Measurements from ENCODE around the gene ITGB1BP1. TPM values are rescaled to one million over a fixed set of nuclear protein-coding genes. Genes with fewer than 3 reads are reported as not detected.

The ITGB1BP1 gene
- total and polyA plus RNA-seq, 5 experiments from 2014 or later: 60.2 to 136 (median 122) TPM

DNA sequence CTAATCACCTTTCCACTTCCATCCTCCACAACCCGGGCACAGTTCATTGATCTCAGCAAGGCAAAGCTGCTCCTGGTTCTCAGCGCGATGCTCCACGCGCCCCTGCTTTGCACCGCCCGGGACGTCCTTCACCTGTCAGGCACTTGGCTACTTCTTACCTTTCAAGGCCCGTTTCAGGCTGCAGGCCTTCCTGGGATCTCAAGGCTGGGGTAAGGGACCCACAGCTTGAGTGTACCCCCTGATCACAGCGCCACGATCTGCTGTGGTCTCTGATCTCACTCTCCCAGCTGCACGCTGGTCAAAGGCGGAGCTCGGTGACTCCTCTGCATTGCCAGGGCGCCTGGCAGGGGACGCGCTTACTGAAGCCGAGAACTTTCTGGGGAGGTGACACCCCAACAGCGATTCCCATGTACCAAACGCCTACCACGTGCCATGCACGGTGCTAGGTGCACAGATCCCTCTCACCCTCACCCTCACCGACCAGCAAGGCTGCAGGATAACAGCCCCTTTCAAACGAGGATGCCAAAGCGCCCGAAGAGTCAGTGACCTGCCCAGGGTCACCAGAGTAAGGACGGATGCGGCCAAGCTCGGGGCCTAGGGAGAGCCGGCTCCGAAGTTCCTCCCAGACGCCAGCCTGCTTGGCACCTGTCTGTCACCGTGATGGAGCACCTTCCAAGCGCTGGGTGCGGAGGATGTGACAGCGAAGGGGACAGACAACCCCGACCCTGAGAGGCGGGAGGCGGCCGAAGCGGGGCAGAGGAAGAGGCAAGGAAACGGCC, 818 bp downstream of the ITGB1BP1 start:
- peak overlapping the region in 9 of 10 donors; percentile 72 to 99 (median 93) for H3K27ac Mint-ChIP-seq
- H3K4me3 Mint-ChIP-seq: peak overlapping the region in 5 of 10 donors; percentile 91 to 93 (median 93)
- peak in 9 of 10 donors; percentile 16 to 67 (median 32) for DNase-seq
- no peaks in the 10 kb centered on the region for H3K27me3 Mint-ChIP-seq
- POLR2A ChIA-PET: interaction anchor here (0.5 to 2.0 kb wide), 6 partner anchors 51 to 208 kb away, joined by 3 to 18 read pairs (median 10); partner anchors contain the start of genes ADAM17 and YWHAQ
- H3K4me1 Mint-ChIP-seq: peaks cover 26 to 45% (median 34%) of the 10 kb centered on the region in 4 donors
- no peaks in the 10 kb centered on the region for H3K9me3 Mint-ChIP-seq
- peaks cover 0 to 19% (median 2%) of the 10 kb centered on the region in 3 donors for H3K36me3 Mint-ChIP-seq
- peak; percentile 15 to 23 for ATAC-seq

GRCh38 chr2:9420495-9420894, 2.8 kb downstream of the ITGB1BP1 start:
- H3K36me3 Mint-ChIP-seq: peaks cover 0 to 32% (median 2%) of the 10 kb centered on the region in 3 donors
- peaks cover 31 to 59% (median 46%) of the 10 kb centered on the region in 4 donors for H3K4me1 Mint-ChIP-seq

DNA sequence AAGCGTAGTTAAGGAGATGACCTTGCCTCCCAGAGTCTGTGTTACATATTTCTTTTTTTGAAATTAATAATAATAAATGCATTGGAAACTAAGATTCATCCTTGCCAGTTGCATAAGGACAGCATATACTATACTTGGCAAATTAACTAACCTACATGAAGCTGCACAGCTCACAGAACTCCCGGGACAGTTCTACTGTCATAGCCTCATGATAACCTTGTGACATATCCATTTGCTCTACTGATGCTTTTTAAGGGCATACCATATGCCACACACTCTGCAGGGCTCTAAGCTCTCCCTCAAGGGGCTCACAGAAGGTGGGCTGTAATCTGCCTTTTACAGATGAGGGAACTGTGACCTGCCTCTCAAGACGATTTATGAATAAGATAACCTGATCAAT, 3.8 kb downstream of the ITGB1BP1 start:
- ATAC-seq (no peak), DNase-seq (no peak)
- no peaks in the 10 kb centered on the region for H3K9me3 Mint-ChIP-seq
- H3K4me3 Mint-ChIP-seq: no peak overlapping the region
- peaks cover 0 to 32% (median 2%) of the 10 kb centered on the region in 3 donors for H3K36me3 Mint-ChIP-seq
- POLR2A ChIA-PET: no interaction called here
- peaks cover 31 to 66% (median 47%) of the 10 kb centered on the region in 4 donors for H3K4me1 Mint-ChIP-seq
- H3K27ac Mint-ChIP-seq: no peak overlapping the region
- H3K27me3 Mint-ChIP-seq: no peaks in the 10 kb centered on the region

More at GRCh38 chr2:9420495-9420894, 2.8 kb downstream of the ITGB1BP1 start:
- H3K4me3 Mint-ChIP-seq: peak overlapping the region in 6 of 10 donors; percentile 7 to 69 (median 35)
- ATAC-seq: no peak
- peak overlapping the region in 3 of 10 donors; percentile 9 to 76 (median 54) for H3K27ac Mint-ChIP-seq
- no peak for DNase-seq
- POLR2A ChIA-PET: no interaction called here
- no peaks in the 10 kb centered on the region for H3K27me3 Mint-ChIP-seq
- H3K9me3 Mint-ChIP-seq: no peaks in the 10 kb centered on the region

GRCh38 chr2:9418746-9419145, 4.6 kb downstream of the ITGB1BP1 start:
- Mint-ChIP-seq H3K27ac (no peak overlapping the region), H3K9me3 (no peaks in the 10 kb centered on the region), H3K4me3 (no peak overlapping the region), H3K4me1 (peaks cover 29 to 69% (median 52%) of the 10 kb centered on the region in 4 donors), H3K36me3 (peaks cover 0 to 35% (median 2%) of the 10 kb centered on the region in 3 donors), H3K27me3 (no peaks in the 10 kb centered on the region)
- ATAC-seq: no peak
- no peak for DNase-seq
- POLR2A ChIA-PET: no interaction called here

DNA sequence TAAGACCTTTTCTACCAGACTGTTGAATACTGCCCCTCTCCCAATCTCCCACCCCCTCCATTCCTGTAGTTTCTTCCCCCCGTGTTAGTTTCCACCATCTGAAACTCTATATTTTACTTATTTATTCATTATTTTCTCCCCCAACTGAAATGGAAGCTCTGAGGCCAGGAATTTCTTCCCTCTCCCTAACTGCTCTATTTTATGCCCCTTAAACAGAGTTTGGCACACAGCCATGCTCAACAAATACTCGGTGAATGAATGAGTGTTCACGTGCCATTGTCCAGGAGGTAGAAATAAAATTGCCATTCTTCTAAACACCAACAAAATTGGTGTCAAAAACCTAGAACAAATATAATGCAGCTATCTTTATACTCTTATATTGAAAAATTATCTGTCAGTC, 5.6 kb downstream of the ITGB1BP1 start:
- POLR2A ChIA-PET: no interaction called here
- Mint-ChIP-seq H3K9me3 (no peaks in the 10 kb centered on the region), H3K27me3 (no peaks in the 10 kb centered on the region), H3K27ac (no peak overlapping the region), H3K4me3 (no peak overlapping the region), H3K4me1 (peaks cover 26 to 67% (median 52%) of the 10 kb centered on the region in 4 donors), H3K36me3 (peaks cover 0 to 39% (median 2%) of the 10 kb centered on the region in 3 donors)
- no peak for ATAC-seq
- DNase-seq: no peak

DNA sequence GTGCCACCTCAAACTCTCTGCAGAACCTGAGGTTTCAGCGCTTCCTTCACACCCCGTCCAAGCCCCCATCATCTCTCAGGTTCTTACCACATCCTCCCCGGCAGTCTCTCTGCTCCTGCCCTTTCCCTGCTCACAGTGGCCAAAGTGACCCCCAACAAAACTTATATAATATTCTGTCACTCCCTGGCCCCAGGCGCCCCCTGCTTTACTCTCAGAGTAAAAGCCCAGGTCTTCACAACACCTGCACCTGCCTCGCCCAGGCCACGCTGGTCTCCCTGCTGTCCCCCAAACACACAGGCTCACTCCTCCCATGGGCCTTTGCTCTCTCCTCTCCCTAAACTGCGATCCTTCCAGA, 6.4 kb downstream of the ITGB1BP1 start:
- H3K27ac Mint-ChIP-seq: peak overlapping the region in 3 of 10 donors; percentile 16 to 56 (median 31)
- H3K9me3 Mint-ChIP-seq: no peaks in the 10 kb centered on the region
- no peaks in the 10 kb centered on the region for H3K27me3 Mint-ChIP-seq
- no peak overlapping the region for H3K4me3 Mint-ChIP-seq
- H3K36me3 Mint-ChIP-seq: peaks cover 0 to 45% (median 5%) of the 10 kb centered on the region in 3 donors
- H3K4me1 Mint-ChIP-seq: peaks cover 20 to 59% (median 44%) of the 10 kb centered on the region in 4 donors
- ATAC-seq: no peak
- DNase-seq: no peak
- POLR2A ChIA-PET: no interaction called here

- Mint-ChIP-seq H3K4me1 (peaks cover 16 to 55% (median 39%) of the 10 kb centered on the region in 4 donors), H3K27me3 (no peaks in the 10 kb centered on the region), H3K4me3 (no peak overlapping the region), H3K9me3 (no peaks in the 10 kb centered on the region), H3K27ac (peak overlapping the region in 4 of 10 donors; percentile 14 to 56 (median 44)), H3K36me3 (peaks cover 0 to 48% (median 6%) of the 10 kb centered on the region in 3 donors)
- DNase-seq (no peak), ATAC-seq (no peak)
- POLR2A ChIA-PET: no interaction called here
Observed at GRCh38 chr2:9416267-9416961, 6.9 kb downstream of the ITGB1BP1 start.

- H3K36me3 Mint-ChIP-seq: peaks cover 0 to 54% (median 9%) of the 10 kb centered on the region in 3 donors
- DNase-seq (no peak), ATAC-seq (no peak)
- H3K9me3 Mint-ChIP-seq: no peaks in the 10 kb centered on the region
- H3K4me3 Mint-ChIP-seq: no peak overlapping the region
- peak overlapping the region in 2 of 10 donors; percentile 14 to 56 for H3K27ac Mint-ChIP-seq
- POLR2A ChIA-PET: no interaction called here
- peaks cover 15 to 49% (median 36%) of the 10 kb centered on the region in 4 donors for H3K4me1 Mint-ChIP-seq
- H3K27me3 Mint-ChIP-seq: no peaks in the 10 kb centered on the region
Observed at GRCh38 chr2:9415516-9416169, 7.7 kb downstream of the ITGB1BP1 start.

DNA sequence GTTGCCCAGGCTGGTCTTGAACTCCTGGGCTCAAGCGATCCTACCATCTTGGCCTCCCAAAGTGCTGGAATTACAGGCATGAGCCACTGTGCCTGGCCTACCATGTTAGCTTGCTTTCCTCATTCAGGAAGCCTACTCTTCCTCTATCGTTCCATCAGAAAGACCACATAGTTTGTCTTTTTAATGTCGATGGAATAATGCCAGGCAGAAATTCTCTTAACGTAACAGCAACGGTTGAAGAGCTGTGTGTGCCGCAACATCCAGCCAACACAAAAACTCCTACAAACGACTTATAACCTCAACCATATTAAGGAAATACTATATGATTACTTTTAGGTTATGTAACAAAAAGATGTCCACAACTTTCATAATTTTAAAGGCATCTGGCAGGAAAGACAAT, 10.5 kb downstream of the ITGB1BP1 start:
- POLR2A ChIA-PET: no interaction called here
- peaks cover 8 to 27% (median 23%) of the 10 kb centered on the region in 4 donors for H3K4me1 Mint-ChIP-seq
- H3K4me3 Mint-ChIP-seq: no peak overlapping the region
- no peaks in the 10 kb centered on the region for H3K9me3 Mint-ChIP-seq
- H3K27me3 Mint-ChIP-seq: no peaks in the 10 kb centered on the region
- no peak for DNase-seq
- H3K27ac Mint-ChIP-seq: peak overlapping the region in 3 of 10 donors; percentile 31 to 54 (median 44)
- no peak for ATAC-seq
- H3K36me3 Mint-ChIP-seq: peaks cover 0 to 63% (median 8%) of the 10 kb centered on the region in 3 donors

DNA sequence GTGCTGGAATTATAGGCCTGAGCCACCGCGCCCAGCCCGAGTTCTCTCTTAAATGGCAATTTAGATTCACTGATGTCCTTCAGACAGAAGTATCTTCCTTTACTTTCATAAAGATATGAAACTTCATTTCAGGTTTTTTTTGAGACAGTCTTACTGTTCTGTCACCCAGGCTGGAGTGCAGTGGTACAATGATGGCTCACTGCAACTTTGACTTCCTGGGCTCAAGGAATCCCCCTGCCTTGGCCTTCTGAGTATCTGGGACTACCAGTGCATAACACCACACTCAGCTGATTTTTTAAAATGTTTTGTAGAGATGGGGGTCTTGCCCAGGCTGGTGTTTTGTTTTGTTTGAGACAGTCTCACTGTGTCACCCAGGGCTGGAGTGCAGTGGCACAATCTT, 13.2 kb downstream of the ITGB1BP1 start:
- Mint-ChIP-seq H3K4me3 (no peak overlapping the region), H3K9me3 (no peaks in the 10 kb centered on the region), H3K4me1 (peaks cover 2 to 10% (median 8%) of the 10 kb centered on the region in 4 donors), H3K27ac (peak overlapping the region in 1 of 10 donors; percentile 37), H3K36me3 (peaks cover 0 to 61% (median 7%) of the 10 kb centered on the region in 3 donors), H3K27me3 (no peaks in the 10 kb centered on the region)
- POLR2A ChIA-PET: no interaction called here
- no peak for ATAC-seq
- DNase-seq: no peak

DNA sequence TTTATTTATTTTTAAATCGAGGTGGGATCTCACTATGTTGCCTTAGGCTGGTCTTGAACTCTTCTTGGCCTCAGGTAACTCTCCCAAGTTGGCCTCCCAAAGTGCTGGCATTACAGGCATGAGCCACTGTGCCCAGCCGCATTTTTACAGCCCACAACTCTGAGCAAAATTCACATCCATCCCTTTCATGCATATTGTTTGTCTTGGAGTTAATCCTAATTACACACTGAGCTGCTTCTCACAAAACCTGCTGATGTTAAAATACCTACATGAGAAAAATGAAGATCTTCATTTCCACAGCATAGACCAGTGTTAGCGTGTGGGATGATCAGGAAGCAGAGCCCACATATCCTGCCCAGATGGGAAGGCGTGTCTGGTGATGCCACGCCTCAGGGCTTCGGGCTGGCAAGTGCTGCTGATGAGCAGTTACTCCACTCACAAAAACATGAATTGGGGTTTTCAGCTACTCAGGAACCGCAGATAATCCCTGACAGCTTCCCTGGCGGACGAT, 14.6 kb downstream of the ITGB1BP1 start:
- no peaks in the 10 kb centered on the region for H3K27me3 Mint-ChIP-seq
- H3K4me3 Mint-ChIP-seq: no peak overlapping the region
- ATAC-seq (no peak), DNase-seq (no peak)
- no peaks in the 10 kb centered on the region for H3K9me3 Mint-ChIP-seq
- peak overlapping the region in 2 of 10 donors; percentile 15 to 58 for H3K27ac Mint-ChIP-seq
- POLR2A ChIA-PET: no interaction called here
- H3K4me1 Mint-ChIP-seq: peaks cover 0 to 5% (median under 1%) of the 10 kb centered on the region in 4 donors
- peaks cover 0 to 56% (median 7%) of the 10 kb centered on the region in 3 donors for H3K36me3 Mint-ChIP-seq

DNA sequence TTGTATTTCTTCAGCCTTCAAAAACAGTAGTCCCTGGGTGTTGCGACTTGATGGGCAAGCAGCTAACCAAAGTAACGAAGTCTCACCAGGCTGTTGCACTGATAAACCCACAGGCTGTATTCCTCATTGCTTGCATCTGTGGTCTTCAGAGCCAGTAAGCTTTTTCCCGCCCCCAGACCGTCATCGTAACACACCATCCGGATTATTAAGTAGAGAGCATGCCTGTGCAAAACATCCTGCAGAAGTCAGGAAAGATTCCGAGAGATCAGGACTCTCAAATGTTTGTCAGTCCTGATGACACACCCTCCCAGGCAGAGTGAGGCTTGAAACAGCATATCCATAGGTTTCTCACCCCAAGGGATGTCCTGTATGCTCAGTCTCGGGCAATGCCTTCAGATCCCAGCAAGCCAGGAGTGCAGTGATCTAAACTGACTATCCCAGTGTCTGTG, 15.9 kb downstream of the ITGB1BP1 start:
- H3K27me3 Mint-ChIP-seq: no peaks in the 10 kb centered on the region
- H3K36me3 Mint-ChIP-seq: peaks cover 0 to 54% (median 7%) of the 10 kb centered on the region in 3 donors
- H3K9me3 Mint-ChIP-seq: no peaks in the 10 kb centered on the region
- ATAC-seq (no peak), DNase-seq (no peak)
- H3K4me3 Mint-ChIP-seq: no peak overlapping the region
- H3K27ac Mint-ChIP-seq: peak overlapping the region in 4 of 10 donors; percentile 3 to 59 (median 41)
- H3K4me1 Mint-ChIP-seq: peaks cover 0 to 5% (median 0%) of the 10 kb centered on the region in 4 donors
- POLR2A ChIA-PET: no interaction called here

Measured in naive thymus-derived CD8-positive, alpha-beta T cell (primary cell).